CD4-positive, alpha-beta T cell (primary cell): ENCODE results near the gene EML6. TPM values are rescaled to one million over a fixed set of nuclear protein-coding genes. Genes with fewer than 3 reads are reported as not detected.

Experiments used
- ATAC-seq: fragments of 200-7000 bp; cut with Tn5 transposase; one replicate; pipeline ENCODE4 v1.10.0; 2022; ENCODE audit warnings: mild to moderate bottlenecking; ENCODE audit not compliant: poor library complexity
- CTCF ChIA-PET: fragments of 350-600 bp; sonication (Branson Sonifier 250); formaldehyde crosslinking; loops from one replicate; lab custom pipeline; 2021; ENCODE audit warnings: antibody characterized with exemption, inconsistent platforms; lab: Charles Lee
- POLR2A ChIA-PET: fragments of 350-600 bp; sonication (Branson Sonifier 250); formaldehyde crosslinking; loops from one replicate; lab custom pipeline; 2021; ENCODE audit warnings: antibody characterized with exemption, inconsistent platforms; lab: Charles Lee
- DNase-seq, 14 experiments: peaks; one replicate each; pipeline ENCODE4 v3.0.0-alpha.2; 2013 to 2020; ENCODE audit warnings: mixed read lengths in 2 of 14
- H3K27ac ChIP-seq, 2 donors: one replicate each; pipeline versions ENCODE4 v1.5.1 to v1.7.0; 2013; ENCODE audit warnings: low read length in 2 of 2, low read depth in 1 of 2, mild to moderate bottlenecking in 1 of 2
- H3K27me3 ChIP-seq, 2 experiments: 1 replicate in 1 of 2; 2 replicates in 1 of 2; pipeline versions ENCODE4 v1.6.1 to v1.7.0; 2013; ENCODE audit warnings: low read length in 2 of 2, control low read depth in 1 of 2, mild to moderate bottlenecking in 1 of 2, moderate library complexity in 1 of 2; ENCODE audit not compliant: insufficient read depth in 2 of 2, control insufficient read depth in 1 of 2
- H3K36me3 ChIP-seq: one replicate; pipeline ENCODE4 v1.6.1; 2013; ENCODE audit warnings: low read length, control low read depth; ENCODE audit not compliant: insufficient read depth
- H3K4me1 ChIP-seq: one replicate; pipeline ENCODE4 v1.6.1; 2013; ENCODE audit warnings: low read length, control low read depth; ENCODE audit not compliant: insufficient read depth
- H3K4me3 ChIP-seq: one replicate; pipeline ENCODE4 v1.5.1; 2013; ENCODE audit warnings: mild to moderate bottlenecking, low read length, moderate library complexity
- H3K9me3 ChIP-seq, 2 experiments: 1 replicate in 1 of 2; 2 replicates in 1 of 2; pipeline versions ENCODE4 v1.6.1 to v1.7.0; 2013; ENCODE audit warnings: low read length in 2 of 2, mild to moderate bottlenecking in 2 of 2, control low read depth in 1 of 2, moderate library complexity in 1 of 2; ENCODE audit not compliant: control insufficient read depth in 1 of 2, insufficient read depth in 1 of 2
- H3K27ac Mint-ChIP-seq: one replicate; pipeline ENCODE4 v1.8.0; 2020; ENCODE audit warnings: mixed read lengths
- H3K27me3 Mint-ChIP-seq: one replicate; pipeline ENCODE4 v1.8.0; 2021; ENCODE audit warnings: mixed read lengths
- H3K36me3 Mint-ChIP-seq: one replicate; pipeline ENCODE4 v1.8.0; 2021; ENCODE audit warnings: low read depth, mixed read lengths
- H3K4me1 Mint-ChIP-seq: one replicate; pipeline ENCODE4 v1.8.0; 2021; ENCODE audit warnings: low read depth, mixed read lengths
- H3K4me3 Mint-ChIP-seq: one replicate; pipeline ENCODE4 v1.8.0; 2020; ENCODE audit warnings: mild to moderate bottlenecking, mixed read lengths
- H3K9me3 Mint-ChIP-seq: one replicate; pipeline ENCODE4 v1.8.0; 2020; ENCODE audit warnings: mixed read lengths
- CTCF ChIP-seq: fragments of 200-600 bp; IDR thresholded peaks from one replicate; pipeline ENCODE4 v1.8.0; 2022; ENCODE audit warnings: antibody characterized with exemption, mild to moderate bottlenecking
- intact Hi-C, 2 experiments: fragments of 100-400 bp; cut with DNase I in 1 of 2; cut with micrococcal nuclease in 1 of 2; formaldehyde crosslinking; loops; one replicate each; pipeline versions ENCODE4 v1.15.1 to v1.9.0; 2023 to 2025; cut with DNase I, micrococcal nuclease
- total RNA-seq, 174 experiments: library from RNA in 2 of 174; stranded (reverse) in 2 of 174; gene quantifications; one replicate each; pipeline ENCODE4 v1.2.3 and lab custom pipeline; 2021 to 2026

The EML6 gene
- total RNA-seq, 2 experiments from 2014 or later: 0.22 to 0.34 TPM

GRCh38 chr2:55013936-55014335, 290.5 kb downstream of the EML6 start:
- CTCF ChIA-PET: interaction anchor here (1.0 to 5.9 kb wide), 6 partner anchors 11 to 175 kb away, joined by 3 to 24 read pairs (median 5); partner anchors contain the start of gene RTN4
- intact Hi-C loops: loop anchor here (2.0 to 10.0 kb wide), 7 partner anchors 35 to 899 kb away; partner anchors contain the start of gene ACYP2 (in 1 of the 2)
- no peak overlapping the region for H3K27ac ChIP-seq
- no peak overlapping the region for H3K4me3 ChIP-seq
- Mint-ChIP-seq H3K4me3 (no peak overlapping the region), H3K27ac (no peak overlapping the region), H3K4me1 (peaks cover 56% of the 10 kb centered on the region), H3K36me3 (peaks cover 9% of the 10 kb centered on the region), H3K9me3 (no peaks in the 10 kb centered on the region), H3K27me3 (no peaks in the 10 kb centered on the region)
- no peak for ATAC-seq
- H3K9me3 ChIP-seq: no peaks in the 10 kb centered on the region
- DNase-seq: peak in 1 of 14 experiments; percentile 10
- H3K27me3 ChIP-seq: no peaks in the 10 kb centered on the region
- H3K4me1 ChIP-seq: peaks cover 4% of the 10 kb centered on the region
- POLR2A ChIA-PET: interaction anchor here (2.2 kb wide), 1 partner anchor 36 kb away, joined by 8 read pairs; the partner anchor contains the start of gene RTN4
- no peaks in the 10 kb centered on the region for H3K36me3 ChIP-seq
- no peak for TF ChIP-seq CTCF

GRCh38 chr2:55014962-55015939, 291.8 kb downstream of the EML6 start:
- H3K4me1 ChIP-seq: peaks cover 4% of the 10 kb centered on the region
- DNase-seq (peak in 13 of 14 experiments; percentile 4 to 74 (median 26)), ATAC-seq (peak; percentile 23)
- H3K27me3 Mint-ChIP-seq: no peaks in the 10 kb centered on the region
- H3K27ac Mint-ChIP-seq: no peak overlapping the region
- H3K4me1 Mint-ChIP-seq: peaks cover 59% of the 10 kb centered on the region
- H3K36me3 Mint-ChIP-seq: peaks cover 18% of the 10 kb centered on the region
- ChIA-PET POLR2A (no interaction called here), CTCF (interaction anchor here (0.6 to 3.7 kb wide), 9 partner anchors 8 to 254 kb away, joined by 3 to 13 read pairs (median 4); partner anchors contain the start of gene RTN4)
- H3K4me3 Mint-ChIP-seq: no peak overlapping the region
- intact Hi-C loops: loop anchor here (1.0 to 10.0 kb wide), 9 partner anchors 34 to 900 kb away; partner anchors contain the start of gene ACYP2 (in 1 of the 2)
- no peaks in the 10 kb centered on the region for H3K36me3 ChIP-seq
- H3K9me3 ChIP-seq: no peaks in the 10 kb centered on the region
- peak; percentile 82 for TF ChIP-seq CTCF
- no peaks in the 10 kb centered on the region for H3K9me3 Mint-ChIP-seq
- H3K4me3 ChIP-seq: no peak overlapping the region
- no peak overlapping the region for H3K27ac ChIP-seq
- H3K27me3 ChIP-seq: no peaks in the 10 kb centered on the region

GRCh38 chr2:55017428-55017827, 294.0 kb downstream of the EML6 start:
- no peak for TF ChIP-seq CTCF
- peaks cover 5% of the 10 kb centered on the region for H3K4me1 ChIP-seq
- H3K9me3 ChIP-seq: peaks cover 0 to 3% of the 10 kb centered on the region in 2 experiments
- no peaks in the 10 kb centered on the region for H3K27me3 Mint-ChIP-seq
- H3K27me3 ChIP-seq: no peaks in the 10 kb centered on the region
- ATAC-seq (no peak), DNase-seq (no peak)
- ChIA-PET POLR2A (interaction anchor here (0.6 to 1.5 kb wide), 3 partner anchors 11 to 100 kb away, joined by 3 read pairs; no protein-coding TSS in a partner anchor), CTCF (interaction anchor here (1.0 to 3.7 kb wide), 4 partner anchors 33 to 158 kb away, joined by 3 to 13 read pairs (median 4); partner anchors contain the start of gene RTN4)
- no peaks in the 10 kb centered on the region for H3K9me3 Mint-ChIP-seq
- no peak overlapping the region for H3K27ac ChIP-seq
- no peak overlapping the region for H3K4me3 Mint-ChIP-seq
- no peak overlapping the region for H3K4me3 ChIP-seq
- peaks cover 44% of the 10 kb centered on the region for H3K4me1 Mint-ChIP-seq
- H3K36me3 ChIP-seq: no peaks in the 10 kb centered on the region
- no peak overlapping the region for H3K27ac Mint-ChIP-seq
- peaks cover 17% of the 10 kb centered on the region for H3K36me3 Mint-ChIP-seq
- intact Hi-C loops: loop anchor here (10.0 kb wide), 3 partner anchors 353 to 903 kb away; partner anchors contain the start of gene ACYP2 (in 1 of the 2)
